Keratinocyte (primary cell): Measurements from ENCODE around the gene TGFB1I1. TPM values are rescaled to one million over a fixed set of nuclear protein-coding genes. Genes with fewer than 3 reads are reported as not detected.

ENCODE experiments used
- DNase-seq: peaks from one replicate; pipeline ENCODE4 v3.0.0-alpha.2; 2011; ENCODE audit warnings: low read depth, missing footprints, low spot score
- FAIRE-seq: peaks from 2 replicates; lab custom pipeline; 2011; peaks lifted over from hg19 to GRCh38; lab: Jason Lieb, UNC
- H2AFZ ChIP-seq: 2 replicates; pipeline ENCODE4 v1.6.0; 2012; ENCODE audit warnings: low read length, control low read depth, inconsistent platforms; ENCODE audit not compliant: control insufficient read depth
- H3K27ac ChIP-seq: 2 replicates; pipeline ENCODE4 v1.5.1; 2011; ENCODE audit warnings: low read length; ENCODE audit not compliant: control insufficient read depth, insufficient read depth
- H3K27me3 ChIP-seq: 3 replicates; pipeline ENCODE4 v1.6.0; 2011; ENCODE audit warnings: low read length; ENCODE audit not compliant: control insufficient read depth, insufficient read depth; ENCODE audit errors: extremely low read depth
- H3K36me3 ChIP-seq, 2 experiments: 2 replicates in 1 of 2; 3 replicates in 1 of 2; pipeline ENCODE4 v1.5.1; 2011; ENCODE audit warnings: low read length in 2 of 2, mild to moderate bottlenecking in 1 of 2; ENCODE audit not compliant: control insufficient read depth in 2 of 2, insufficient read depth in 2 of 2; ENCODE audit errors: extremely low read depth in 1 of 2
- H3K4me1 ChIP-seq: 3 replicates; pipeline ENCODE4 v1.5.1; 2011; ENCODE audit warnings: low read length; ENCODE audit not compliant: control insufficient read depth, insufficient read depth; ENCODE audit errors: extremely low read depth
- H3K4me2 ChIP-seq: 3 replicates; pipeline ENCODE4 v1.6.0; 2011; ENCODE audit warnings: low read depth, low read length; ENCODE audit not compliant: control insufficient read depth, insufficient read depth; ENCODE audit errors: extremely low read depth
- H3K4me3 ChIP-seq, 3 experiments: fragments of 200-600 bp in 1 of 3; sonication (generic) in 1 of 3; 2 replicates in 2 of 3; 3 replicates in 1 of 3; pipeline ENCODE4 v1.5.1; 2011 to 2016; ENCODE audit warnings: low read length in 3 of 3, mild to moderate bottlenecking in 3 of 3, control low read depth in 2 of 3, inconsistent platforms in 1 of 3, low read depth in 1 of 3, mixed read lengths in 1 of 3, mixed run types in 1 of 3, moderate library complexity in 1 of 3; ENCODE audit not compliant: control insufficient read depth in 2 of 3, insufficient read depth in 2 of 3; ENCODE audit errors: extremely low read depth in 1 of 3
- H3K79me2 ChIP-seq: 2 replicates; pipeline ENCODE4 v1.6.0; 2012; ENCODE audit warnings: low read length; ENCODE audit not compliant: control insufficient read depth, insufficient read depth
- H3K9ac ChIP-seq: 3 replicates; pipeline ENCODE4 v1.6.0; 2011; ENCODE audit warnings: low read length; ENCODE audit not compliant: control insufficient read depth, insufficient read depth; ENCODE audit errors: extremely low read depth
- H3K9me1 ChIP-seq: 3 replicates; pipeline ENCODE4 v1.6.0; 2011; ENCODE audit warnings: low read length; ENCODE audit not compliant: control insufficient read depth, insufficient read depth; ENCODE audit errors: extremely low read depth
- H3K9me3 ChIP-seq: 2 replicates; pipeline ENCODE4 v1.5.1; 2012; ENCODE audit warnings: low read depth, low read length; ENCODE audit not compliant: control insufficient read depth
- H4K20me1 ChIP-seq: 3 replicates; pipeline ENCODE4 v1.6.0; 2011; ENCODE audit warnings: low read length; ENCODE audit not compliant: control insufficient read depth, insufficient read depth; ENCODE audit errors: extremely low read depth
- CTCF ChIP-seq, 3 experiments: IDR thresholded peaks in 1 of 3; conservative IDR thresholded peaks in 1 of 3; optimal IDR thresholded peaks in 1 of 3; 2 replicates in 2 of 3; 3 replicates in 1 of 3; pipeline versions ENCODE3 to v1.5.1; 2011; ENCODE audit warnings: low read length in 3 of 3, mild to moderate bottlenecking in 3 of 3, moderate library complexity in 2 of 3, control low read depth in 1 of 3, inconsistent platforms in 1 of 3; ENCODE audit not compliant: insufficient read depth in 2 of 3; ENCODE audit errors: extremely low read depth in 1 of 3
- EZH2 ChIP-seq: IDR thresholded peaks from one replicate; pipeline ENCODE4 v1.6.1; 2012; ENCODE audit warnings: inconsistent platforms, mild to moderate bottlenecking, low read length, moderate library complexity
- dilution Hi-C: fragments of 300-500 bp; cut with MboI; formaldehyde crosslinking; loops from one replicate; pipeline ENCODE4 v1.7.0; 2020; ENCODE audit warnings: low sequenced_read_pairs; ENCODE audit not compliant: extremely low pct_ligation_motif_present
- polyA plus RNA-seq, 5 experiments: library from polyadenylated mRNA; depleted of rRNA in 3 of 5; stranded (reverse) in 3 of 5; stranded (forward) in 1 of 5; unstranded in 1 of 5; fragments of >200 nt; gene quantifications; 1 replicate in 1 of 5; 2 replicates in 3 of 5; 3 replicates in 1 of 5; pipeline versions ENCODE4 v1.2.1 to v1.2.3, GENCODE V29; 2011 to 2012; ENCODE audit warnings: missing spikeins in 2 of 5, low read depth in 1 of 5, low replicate concordance in 1 of 5

Gene TGFB1I1
- polyA plus RNA-seq, 1 donor (not counting 4 experiments of a cell fraction or from before 2014, with no cell fraction given), result 3.7 TPM

- Histone ChIP-seq H3K27ac (no peak overlapping the region), H3K79me2 (no peaks in the 10 kb centered on the region), H3K36me3 (peaks cover 0 to 3% of the 10 kb centered on the region in 2 experiments), H3K4me3 (no peak overlapping the region), H3K4me2 (no peak overlapping the region), H3K9ac (no peak overlapping the region), H3K27me3 (no peaks in the 10 kb centered on the region), H2AFZ (no peak overlapping the region), H3K9me1 (no peaks in the 10 kb centered on the region), H4K20me1 (no peaks in the 10 kb centered on the region), H3K9me3 (no peaks in the 10 kb centered on the region), H3K4me1 (peaks cover 5% of the 10 kb centered on the region)
- DNase-seq (no peak), FAIRE-seq (no peak)
- dilution Hi-C loops, result no loop called here
- no peak for TF ChIP-seq CTCF (optimal IDR thresholded peaks at IDR 0.05 in 1 of 3, IDR thresholded peaks at IDR 0.05 in 1 of 3, conservative IDR thresholded peaks at IDR 0.05 in 1 of 3; ENCODE audit: extremely low read depth in 1 of 3, insufficient read depth in 2 of 3, low read length in 3 of 3)
- no peak for TF ChIP-seq EZH2
Observed at GRCh38 chr16:31473264-31473984, 1.5 kb downstream of the TGFB1I1 start.

- H4K20me1 ChIP-seq, result no peaks in the 10 kb centered on the region
- no peaks in the 10 kb centered on the region for H3K9me3 ChIP-seq
- no peak overlapping the region for H3K27ac ChIP-seq
- no peak overlapping the region for H2AFZ ChIP-seq
- H3K9me1 ChIP-seq, result no peaks in the 10 kb centered on the region
- H3K4me1 ChIP-seq, result peaks cover 5% of the 10 kb centered on the region
- FAIRE-seq, result no peak
- H3K27me3 ChIP-seq, result no peaks in the 10 kb centered on the region
- no peak overlapping the region for H3K4me2 ChIP-seq
- dilution Hi-C loops, result no loop called here
- no peak for DNase-seq
- H3K36me3 ChIP-seq, result peaks cover 0 to 3% of the 10 kb centered on the region in 2 experiments
- H3K4me3 ChIP-seq, result no peak overlapping the region
- TF ChIP-seq CTCF (optimal IDR thresholded peaks at IDR 0.05 in 1 of 3, IDR thresholded peaks at IDR 0.05 in 1 of 3, conservative IDR thresholded peaks at IDR 0.05 in 1 of 3; ENCODE audit: extremely low read depth in 1 of 3, insufficient read depth in 2 of 3, low read length in 3 of 3) (no peak), EZH2 (no peak)
- no peaks in the 10 kb centered on the region for H3K79me2 ChIP-seq
- H3K9ac ChIP-seq, result no peak overlapping the region
Observed at GRCh38 chr16:31474173-31474714, 2.3 kb downstream of the TGFB1I1 start.
